Neural cell (in vitro differentiated cells): Measurements from ENCODE around the gene FAM83C. TPM values are rescaled to one million over a fixed set of nuclear protein-coding genes. Genes with fewer than 3 reads are reported as not detected.

Experiments
- H2AFZ ChIP-seq: fragments of 200-600, 300-800 bp; sonication (generic), shearing (Covaris generic); 2 replicates; pipeline ENCODE4 v1.6.0; 2014; ENCODE audit warnings: low read depth, mild to moderate bottlenecking, antibody characterized with exemption, low read length, moderate library complexity
- H3F3A ChIP-seq: fragments of 200-600 bp; shearing (Covaris generic); 2 replicates; pipeline ENCODE4 v1.6.1; 2016; ENCODE audit warnings: mild to moderate bottlenecking, moderate library complexity, mixed read lengths, antibody characterized with exemption, low read length; ENCODE audit not compliant: insufficient read depth, poor library complexity, severe bottlenecking
- H3K27ac ChIP-seq: fragments of 200-600, 300-800 bp; sonication (generic), shearing (Covaris generic); 2 replicates; pipeline ENCODE4 v1.5.1; 2014; ENCODE audit warnings: mild to moderate bottlenecking, low read length, moderate library complexity
- H3K27me3 ChIP-seq: fragments of 300-800, 200-600 bp; sonication (generic), shearing (Covaris generic); 2 replicates; pipeline ENCODE4 v1.6.0; 2014; ENCODE audit warnings: mild to moderate bottlenecking, low read depth, low read length, moderate library complexity; ENCODE audit not compliant: insufficient read depth
- H3K36me3 ChIP-seq: fragments of 300-800, 200-600 bp; sonication (generic), shearing (Covaris generic); 2 replicates; pipeline ENCODE4 v1.5.1; 2014; ENCODE audit warnings: mild to moderate bottlenecking, antibody characterized with exemption, low read length, moderate library complexity; ENCODE audit not compliant: insufficient read depth
- H3K4me2 ChIP-seq: fragments of 300-800, 200-600 bp; sonication (generic), shearing (Covaris generic); 2 replicates; pipeline ENCODE4 v1.6.0; 2014; ENCODE audit warnings: mild to moderate bottlenecking, low read length
- H3K4me3 ChIP-seq: fragments of 300-800, 200-600 bp; sonication (generic), shearing (Covaris generic); 2 replicates; pipeline ENCODE4 v1.5.1; 2014; ENCODE audit warnings: mild to moderate bottlenecking, low read length, moderate library complexity
- H3K79me2 ChIP-seq: fragments of 200-600 bp; shearing (Covaris generic); replicated peaks from 2 replicates; pipeline ENCODE4 v1.6.0; 2014; ENCODE audit warnings: mild to moderate bottlenecking, low read length, moderate library complexity; ENCODE audit not compliant: insufficient read depth
- H3K9ac ChIP-seq: fragments of 300-800, 200-600 bp; sonication (generic), shearing (Covaris generic); 2 replicates; pipeline ENCODE4 v1.6.1; 2016; ENCODE audit warnings: mild to moderate bottlenecking, low read length, mixed read lengths
- H3K9me2 ChIP-seq: fragments of 200-600 bp; shearing (Covaris generic); 2 replicates; pipeline ENCODE4 v1.6.1; 2016; ENCODE audit warnings: mild to moderate bottlenecking, low read length, mixed read lengths; ENCODE audit not compliant: insufficient read depth
- H3K9me3 ChIP-seq: fragments of 200-600, 300-800 bp; sonication (generic), shearing (Covaris generic); 2 replicates; pipeline ENCODE4 v1.6.1; 2016; ENCODE audit warnings: mild to moderate bottlenecking, mixed run types, low read length, moderate library complexity, mixed read lengths
- H4K20me1 ChIP-seq: fragments of 200-600 bp; shearing (Covaris generic); 2 replicates; pipeline ENCODE4 v1.6.1; 2016; ENCODE audit warnings: mild to moderate bottlenecking, mixed run types; ENCODE audit not compliant: insufficient read depth
- EP300 ChIP-seq: fragments of 450-650 bp; conservative IDR thresholded peaks from 2 replicates; pipeline ENCODE4 v1.6.1; 2014; ENCODE audit warnings: antibody characterized with exemption, mild to moderate bottlenecking, moderate library complexity; ENCODE audit not compliant: poor library complexity, severe bottlenecking
- EZH2 ChIP-seq: fragments of 200-600, 300-800 bp; shearing (Covaris generic), sonication (generic); IDR thresholded peaks from 2 replicates; pipeline ENCODE4 v1.6.1; 2014; ENCODE audit warnings: antibody characterized with exemption, low read length, borderline replicate concordance, mild to moderate bottlenecking; ENCODE audit not compliant: insufficient read depth, poor library complexity, severe bottlenecking
- POLR2AphosphoS5 ChIP-seq: IDR thresholded peaks from 2 replicates; pipeline ENCODE4 v1.6.1; 2012
- RAD21 ChIP-seq: fragments of 450-650 bp; conservative IDR thresholded peaks from 2 replicates; pipeline ENCODE4 v1.6.1; 2014; ENCODE audit warnings: antibody characterized with exemption, mild to moderate bottlenecking, moderate library complexity
- SMC3 ChIP-seq: fragments of 450-650 bp; conservative IDR thresholded peaks from 2 replicates; pipeline ENCODE4 v1.6.1; 2014; ENCODE audit warnings: antibody characterized with exemption, mild to moderate bottlenecking, moderate library complexity; ENCODE audit not compliant: poor library complexity
- TAF1 ChIP-seq: IDR thresholded peaks from 2 replicates; pipeline ENCODE4 v1.6.1; 2012; ENCODE audit warnings: low read depth
- polyA minus RNA-seq: library from RNA; depleted of rRNA, polyadenylated mRNA; stranded (reverse); fragments of >200 nt; gene quantifications from 2 replicates; pipeline ENCODE4 v1.2.3, GENCODE V29; 2014
- polyA plus RNA-seq: library from polyadenylated mRNA; depleted of rRNA; stranded (reverse); fragments of >200 nt; gene quantifications from 2 replicates; pipeline ENCODE4 v1.2.3, GENCODE V29; 2014
- TF ChIP-seq, protein P1 (sequence below): IDR thresholded peaks from 2 replicates; pipeline ENCODE4 v1.6.1; 2012; ENCODE audit warnings: borderline replicate concordance
- TF ChIP-seq, protein P2 (sequence below): fragments of 450-650 bp; IDR thresholded peaks from 2 replicates; pipeline ENCODE4 v1.5.1; 2014; ENCODE audit warnings: antibody characterized with exemption, mild to moderate bottlenecking, moderate library complexity; ENCODE audit not compliant: poor library complexity, severe bottlenecking

The FAM83C gene
- polyA plus RNA-seq = not detected in 2 replicates
- polyA minus RNA-seq = not detected in 2 replicates

DNA sequence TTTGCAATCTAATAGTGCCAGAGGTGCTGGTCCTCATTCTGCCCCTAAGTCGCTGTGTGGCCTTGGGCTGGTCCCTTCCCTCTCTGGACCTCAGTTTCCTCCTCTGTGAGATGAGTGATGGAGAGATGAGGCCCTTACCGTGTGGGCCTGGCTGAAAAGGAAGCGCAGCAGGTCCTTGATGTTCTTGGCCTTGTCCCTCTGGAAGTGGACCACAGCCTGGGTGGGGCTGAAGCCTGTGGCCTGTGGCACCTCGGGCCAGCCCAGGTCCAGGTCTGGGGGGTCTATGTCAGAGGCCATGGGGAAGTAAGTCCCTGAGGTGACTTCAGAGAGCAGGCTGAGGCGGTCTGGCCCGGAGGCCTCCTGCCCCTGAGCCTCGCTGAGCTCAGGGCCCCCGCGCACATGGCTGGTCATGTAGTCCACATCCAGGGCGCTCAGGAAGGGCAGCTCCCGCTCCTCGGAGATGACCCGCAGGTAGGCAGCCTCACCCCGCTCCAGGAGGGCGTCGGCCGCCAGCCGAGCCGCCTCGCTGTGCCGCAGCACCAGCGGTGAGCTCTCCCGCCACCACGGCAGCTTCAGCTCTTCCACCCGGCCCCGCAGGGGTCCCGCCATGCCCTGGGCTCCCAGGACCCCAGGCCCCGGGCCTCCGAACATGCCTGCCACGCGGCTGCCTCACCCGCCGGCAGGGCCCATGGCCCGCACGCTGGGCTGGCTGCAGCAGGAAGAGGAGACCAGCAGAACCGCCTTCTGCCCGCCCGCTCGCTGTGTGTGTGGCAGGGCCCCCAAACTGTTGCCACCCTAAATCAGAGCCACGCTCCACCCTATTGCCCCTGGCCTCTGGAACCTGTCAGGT lies at the start of gene FAM83C:
Gene FAM83C, minus strand, starts transcription at position 772 of the 850 bp plus-strand sequence. Its CDS starts 121 bp downstream, at position 651.
- no peak for TF ChIP-seq EP300
- no peak for TF ChIP-seq TAF1
- no peak for TF ChIP-seq SMC3
- TF ChIP-seq, protein P1, sequence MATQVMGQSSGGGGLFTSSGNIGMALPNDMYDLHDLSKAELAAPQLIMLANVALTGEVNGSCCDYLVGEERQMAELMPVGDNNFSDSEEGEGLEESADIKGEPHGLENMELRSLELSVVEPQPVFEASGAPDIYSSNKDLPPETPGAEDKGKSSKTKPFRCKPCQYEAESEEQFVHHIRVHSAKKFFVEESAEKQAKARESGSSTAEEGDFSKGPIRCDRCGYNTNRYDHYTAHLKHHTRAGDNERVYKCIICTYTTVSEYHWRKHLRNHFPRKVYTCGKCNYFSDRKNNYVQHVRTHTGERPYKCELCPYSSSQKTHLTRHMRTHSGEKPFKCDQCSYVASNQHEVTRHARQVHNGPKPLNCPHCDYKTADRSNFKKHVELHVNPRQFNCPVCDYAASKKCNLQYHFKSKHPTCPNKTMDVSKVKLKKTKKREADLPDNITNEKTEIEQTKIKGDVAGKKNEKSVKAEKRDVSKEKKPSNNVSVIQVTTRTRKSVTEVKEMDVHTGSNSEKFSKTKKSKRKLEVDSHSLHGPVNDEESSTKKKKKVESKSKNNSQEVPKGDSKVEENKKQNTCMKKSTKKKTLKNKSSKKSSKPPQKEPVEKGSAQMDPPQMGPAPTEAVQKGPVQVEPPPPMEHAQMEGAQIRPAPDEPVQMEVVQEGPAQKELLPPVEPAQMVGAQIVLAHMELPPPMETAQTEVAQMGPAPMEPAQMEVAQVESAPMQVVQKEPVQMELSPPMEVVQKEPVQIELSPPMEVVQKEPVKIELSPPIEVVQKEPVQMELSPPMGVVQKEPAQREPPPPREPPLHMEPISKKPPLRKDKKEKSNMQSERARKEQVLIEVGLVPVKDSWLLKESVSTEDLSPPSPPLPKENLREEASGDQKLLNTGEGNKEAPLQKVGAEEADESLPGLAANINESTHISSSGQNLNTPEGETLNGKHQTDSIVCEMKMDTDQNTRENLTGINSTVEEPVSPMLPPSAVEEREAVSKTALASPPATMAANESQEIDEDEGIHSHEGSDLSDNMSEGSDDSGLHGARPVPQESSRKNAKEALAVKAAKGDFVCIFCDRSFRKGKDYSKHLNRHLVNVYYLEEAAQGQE = no peak
- TF ChIP-seq RAD21 = no peak
- TF ChIP-seq, protein P2, sequence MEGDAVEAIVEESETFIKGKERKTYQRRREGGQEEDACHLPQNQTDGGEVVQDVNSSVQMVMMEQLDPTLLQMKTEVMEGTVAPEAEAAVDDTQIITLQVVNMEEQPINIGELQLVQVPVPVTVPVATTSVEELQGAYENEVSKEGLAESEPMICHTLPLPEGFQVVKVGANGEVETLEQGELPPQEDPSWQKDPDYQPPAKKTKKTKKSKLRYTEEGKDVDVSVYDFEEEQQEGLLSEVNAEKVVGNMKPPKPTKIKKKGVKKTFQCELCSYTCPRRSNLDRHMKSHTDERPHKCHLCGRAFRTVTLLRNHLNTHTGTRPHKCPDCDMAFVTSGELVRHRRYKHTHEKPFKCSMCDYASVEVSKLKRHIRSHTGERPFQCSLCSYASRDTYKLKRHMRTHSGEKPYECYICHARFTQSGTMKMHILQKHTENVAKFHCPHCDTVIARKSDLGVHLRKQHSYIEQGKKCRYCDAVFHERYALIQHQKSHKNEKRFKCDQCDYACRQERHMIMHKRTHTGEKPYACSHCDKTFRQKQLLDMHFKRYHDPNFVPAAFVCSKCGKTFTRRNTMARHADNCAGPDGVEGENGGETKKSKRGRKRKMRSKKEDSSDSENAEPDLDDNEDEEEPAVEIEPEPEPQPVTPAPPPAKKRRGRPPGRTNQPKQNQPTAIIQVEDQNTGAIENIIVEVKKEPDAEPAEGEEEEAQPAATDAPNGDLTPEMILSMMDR = no peak

DNA sequence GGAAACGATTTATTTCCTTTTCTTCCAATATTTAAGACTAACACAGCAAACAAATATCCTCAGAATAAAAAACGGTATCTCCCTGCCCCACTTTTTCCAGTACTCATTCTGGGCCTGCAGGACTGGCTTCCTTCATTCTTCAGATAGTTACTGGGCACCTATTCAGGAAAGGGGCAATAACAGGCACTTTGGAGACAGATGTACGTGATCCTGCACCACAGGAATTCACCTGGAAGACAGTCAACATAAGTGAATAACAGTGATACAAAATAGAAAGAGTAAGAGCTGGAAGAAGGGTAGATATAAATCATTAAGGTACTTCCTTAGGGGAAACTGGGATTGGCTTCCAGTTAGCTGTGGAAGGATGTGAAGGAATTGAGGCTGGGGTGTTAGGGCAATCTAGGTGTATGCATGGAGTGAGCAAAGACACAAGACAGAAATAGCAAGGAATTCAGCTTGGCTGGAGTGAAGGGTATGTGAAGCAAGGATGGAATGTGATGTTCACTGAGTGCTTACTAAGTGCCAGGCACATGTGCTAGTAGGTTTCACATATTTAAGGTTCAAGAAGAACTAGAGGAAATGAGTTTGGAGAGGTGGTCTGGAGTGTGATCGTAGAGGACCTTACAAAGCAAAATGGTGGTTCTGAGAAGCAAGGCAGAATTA lies 49.3 kb upstream of the FAM83C start:
- H3K79me2 ChIP-seq = no peaks in the 10 kb centered on the region
- no peak overlapping the region for H3K4me3 ChIP-seq
- H4K20me1 ChIP-seq = no peaks in the 10 kb centered on the region
- no peaks in the 10 kb centered on the region for H3K36me3 ChIP-seq
- H2AFZ ChIP-seq = no peak overlapping the region
- TF ChIP-seq EZH2 = no peak
- no peak for TF ChIP-seq RAD21
- TF ChIP-seq, protein P2 = no peak
- TF ChIP-seq POLR2AphosphoS5 = no peak
- TF ChIP-seq TAF1 = no peak
- no peaks in the 10 kb centered on the region for H3F3A ChIP-seq
- no peaks in the 10 kb centered on the region for H3K27me3 ChIP-seq
- no peaks in the 10 kb centered on the region for H3K9me2 ChIP-seq
- no peak overlapping the region for H3K9ac ChIP-seq
- H3K4me2 ChIP-seq = no peak overlapping the region
- no peaks in the 10 kb centered on the region for H3K9me3 ChIP-seq
- H3K27ac ChIP-seq = no peak overlapping the region

More for the DNA sequence above, at the start of gene FAM83C:
- Histone ChIP-seq H3K4me2 (no peak within 1 kb of the TSS), H3K4me3 (no peak within 1 kb of the TSS), H3K9ac (no peak within 1 kb of the TSS), H3K9me2 (no peaks in the 10 kb centered on the region), H3K9me3 (no peaks in the 10 kb centered on the region), H3F3A (no peaks in the 10 kb centered on the region), H3K36me3 (no peaks in the 10 kb centered on the region), H4K20me1 (no peaks in the 10 kb centered on the region), H2AFZ (no peak within 1 kb of the TSS), H3K27me3 (no peaks in the 10 kb centered on the region), H3K79me2 (no peaks in the 10 kb centered on the region), H3K27ac (no peak within 1 kb of the TSS)
